Keratinocyte (primary cell): Measurements from ENCODE around the gene PDE1C.

Source experiments
- CTCF ChIP-seq, 3 experiments: IDR thresholded peaks in 1 of 3; conservative IDR thresholded peaks in 1 of 3; optimal IDR thresholded peaks in 1 of 3; 2 replicates in 2 of 3; 3 replicates in 1 of 3; pipeline versions ENCODE3 to v1.5.1; 2011; ENCODE audit warnings: low read length in 3 of 3, mild to moderate bottlenecking in 3 of 3, moderate library complexity in 2 of 3, control low read depth in 1 of 3, inconsistent platforms in 1 of 3; ENCODE audit not compliant: insufficient read depth in 2 of 3; ENCODE audit errors: extremely low read depth in 1 of 3
- EZH2 ChIP-seq: IDR thresholded peaks from one replicate; pipeline ENCODE4 v1.6.1; 2012; ENCODE audit warnings: inconsistent platforms, mild to moderate bottlenecking, low read length, moderate library complexity

GRCh38 chr7:31741852-31742251 lies 328.4 kb downstream of the PDE1C start:
- TF ChIP-seq CTCF (optimal IDR thresholded peaks at IDR 0.05 in 1 of 3, IDR thresholded peaks at IDR 0.05 in 1 of 3, conservative IDR thresholded peaks at IDR 0.05 in 1 of 3; ENCODE audit: extremely low read depth in 1 of 3, insufficient read depth in 2 of 3, low read length in 3 of 3) (no peak), EZH2 (no peak)
